Esophagus muscularis mucosa (tissue), 3 donors: ENCODE measurements around the gene FADS1.

Source experiments
- POLR2A ChIP-seq: fragments of 450-650 bp; IDR thresholded peaks from one replicate; pipeline ENCODE4 v1.6.1; 2017; ENCODE audit warnings: antibody characterized with exemption, moderate library complexity, mild to moderate bottlenecking, low read depth
- POLR2AphosphoS5 ChIP-seq, 2 donors: sonication (generic); formaldehyde crosslinking; IDR thresholded peaks; one replicate each; pipeline ENCODE4 v1.6.1; 2017; ENCODE audit warnings: antibody characterized with exemption in 2 of 2
- TF ChIP-seq, protein P1 (sequence below), 3 experiments: fragments of 200-600 bp in 2 of 3; fragments of 450-650 bp in 1 of 3; sonication (generic) in 2 of 3; IDR thresholded peaks; one replicate each; pipeline ENCODE4 v1.5.1; 2017 to 2019; ENCODE audit warnings: antibody characterized with exemption in 3 of 3, mild to moderate bottlenecking in 2 of 3, moderate library complexity in 1 of 3

DNA sequence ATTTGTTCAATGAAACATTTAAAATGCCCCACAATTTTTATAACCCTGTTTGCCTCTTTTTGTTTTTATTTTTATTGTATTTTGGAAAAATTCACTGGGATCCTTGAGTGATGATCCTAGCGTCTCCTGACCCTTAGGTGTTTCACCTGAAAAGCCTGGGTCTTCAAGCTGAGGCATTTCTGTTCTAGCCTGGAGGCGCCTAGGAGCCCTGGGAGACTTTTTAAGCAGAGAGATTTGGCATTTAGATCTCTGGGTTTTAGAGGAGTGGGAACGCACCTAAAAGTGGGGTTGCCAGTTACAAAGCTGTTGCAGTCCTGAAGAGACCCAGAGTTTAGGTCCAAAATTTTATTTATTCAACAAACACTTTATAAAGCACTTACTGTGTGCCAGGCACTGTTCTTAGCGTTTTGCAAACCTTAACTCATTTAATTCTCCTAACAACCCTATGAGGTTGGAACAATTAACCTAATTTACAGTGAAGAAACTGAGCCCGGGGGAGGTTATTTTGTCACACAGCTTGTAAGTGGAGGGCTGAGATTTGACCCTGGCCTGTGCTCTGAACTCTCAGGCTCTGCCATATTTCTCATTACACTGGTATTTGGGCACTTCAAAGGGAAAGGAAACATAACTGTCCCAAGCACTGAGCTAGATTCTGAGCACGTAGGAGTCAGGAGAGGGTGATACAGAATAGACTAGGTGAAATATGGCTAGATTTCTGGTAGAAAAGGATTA, 834 bp upstream of the FADS1 start:
- TF ChIP-seq, protein P1, sequence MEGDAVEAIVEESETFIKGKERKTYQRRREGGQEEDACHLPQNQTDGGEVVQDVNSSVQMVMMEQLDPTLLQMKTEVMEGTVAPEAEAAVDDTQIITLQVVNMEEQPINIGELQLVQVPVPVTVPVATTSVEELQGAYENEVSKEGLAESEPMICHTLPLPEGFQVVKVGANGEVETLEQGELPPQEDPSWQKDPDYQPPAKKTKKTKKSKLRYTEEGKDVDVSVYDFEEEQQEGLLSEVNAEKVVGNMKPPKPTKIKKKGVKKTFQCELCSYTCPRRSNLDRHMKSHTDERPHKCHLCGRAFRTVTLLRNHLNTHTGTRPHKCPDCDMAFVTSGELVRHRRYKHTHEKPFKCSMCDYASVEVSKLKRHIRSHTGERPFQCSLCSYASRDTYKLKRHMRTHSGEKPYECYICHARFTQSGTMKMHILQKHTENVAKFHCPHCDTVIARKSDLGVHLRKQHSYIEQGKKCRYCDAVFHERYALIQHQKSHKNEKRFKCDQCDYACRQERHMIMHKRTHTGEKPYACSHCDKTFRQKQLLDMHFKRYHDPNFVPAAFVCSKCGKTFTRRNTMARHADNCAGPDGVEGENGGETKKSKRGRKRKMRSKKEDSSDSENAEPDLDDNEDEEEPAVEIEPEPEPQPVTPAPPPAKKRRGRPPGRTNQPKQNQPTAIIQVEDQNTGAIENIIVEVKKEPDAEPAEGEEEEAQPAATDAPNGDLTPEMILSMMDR (IDR thresholded peaks at IDR 0.05) = no peak
- TF ChIP-seq POLR2A (no peak), POLR2AphosphoS5 (IDR thresholded peaks at IDR 0.05) (no peak)
